Gastroesophageal sphincter (tissue), 3 donors: ENCODE results near the gene NPDC1.

Source experiments
- POLR2A ChIP-seq, 2 donors: fragments of 450-650 bp; IDR thresholded peaks; one replicate each; pipeline ENCODE4 v1.6.1; 2017; ENCODE audit warnings: antibody characterized with exemption in 2 of 2, mild to moderate bottlenecking in 2 of 2, moderate library complexity in 1 of 2
- TF ChIP-seq, protein P1 (sequence below), 4 experiments: fragments of 200-600 bp in 2 of 4; fragments of 450-650 bp in 2 of 4; sonication (generic) in 1 of 4; IDR thresholded peaks; one replicate each; pipeline ENCODE4 v1.5.1; 2017 to 2019; ENCODE audit warnings: antibody characterized with exemption in 4 of 4, mild to moderate bottlenecking in 2 of 4, moderate library complexity in 2 of 4

- TF ChIP-seq, protein P1, sequence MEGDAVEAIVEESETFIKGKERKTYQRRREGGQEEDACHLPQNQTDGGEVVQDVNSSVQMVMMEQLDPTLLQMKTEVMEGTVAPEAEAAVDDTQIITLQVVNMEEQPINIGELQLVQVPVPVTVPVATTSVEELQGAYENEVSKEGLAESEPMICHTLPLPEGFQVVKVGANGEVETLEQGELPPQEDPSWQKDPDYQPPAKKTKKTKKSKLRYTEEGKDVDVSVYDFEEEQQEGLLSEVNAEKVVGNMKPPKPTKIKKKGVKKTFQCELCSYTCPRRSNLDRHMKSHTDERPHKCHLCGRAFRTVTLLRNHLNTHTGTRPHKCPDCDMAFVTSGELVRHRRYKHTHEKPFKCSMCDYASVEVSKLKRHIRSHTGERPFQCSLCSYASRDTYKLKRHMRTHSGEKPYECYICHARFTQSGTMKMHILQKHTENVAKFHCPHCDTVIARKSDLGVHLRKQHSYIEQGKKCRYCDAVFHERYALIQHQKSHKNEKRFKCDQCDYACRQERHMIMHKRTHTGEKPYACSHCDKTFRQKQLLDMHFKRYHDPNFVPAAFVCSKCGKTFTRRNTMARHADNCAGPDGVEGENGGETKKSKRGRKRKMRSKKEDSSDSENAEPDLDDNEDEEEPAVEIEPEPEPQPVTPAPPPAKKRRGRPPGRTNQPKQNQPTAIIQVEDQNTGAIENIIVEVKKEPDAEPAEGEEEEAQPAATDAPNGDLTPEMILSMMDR (IDR thresholded peaks at IDR 0.05): no peak
- TF ChIP-seq POLR2A (IDR thresholded peaks at IDR 0.05): no peak
Measured at GRCh38 chr9:137030538-137031527, 15.1 kb downstream of the NPDC1 start.
